ENCODE data around the gene FOXK2. TPM values are rescaled to one million over a fixed set of nuclear protein-coding genes. Genes with fewer than 3 reads are reported as not detected.

The FOXK2 gene
- total RNA-seq, 1 experiment from 2014 or later, result 57.7 TPM

- ChIA-PET CTCF (interaction anchor here (1.3 kb wide), 1 partner anchor 153 kb away, joined by 3 read pairs; no protein-coding TSS in a partner anchor), POLR2A (no interaction called here)
- no peak for ATAC-seq
- no peaks in the 10 kb centered on the region for H3K4me1 Mint-ChIP-seq
- H3K9me3 Mint-ChIP-seq, result peaks cover 3% of the 10 kb centered on the region
- DNase-seq (ENCODE audit: low spot score), result no peak
- TF ChIP-seq NFYB (CRISPR knock-in tag; conservative IDR thresholded peaks at IDR 0.05; ENCODE audit: low read depth) (no peak), ARID4B (CRISPR knock-in tag; IDR thresholded peaks at IDR 0.05; ENCODE audit: borderline replicate concordance) (no peak), E2F5 (CRISPR knock-in tag; IDR thresholded peaks at IDR 0.05) (no peak), NR1H2 (CRISPR knock-in tag; IDR thresholded peaks at IDR 0.05) (no peak), ZNF396 (CRISPR knock-in tag; IDR thresholded peaks at IDR 0.05; ENCODE audit: borderline replicate concordance) (no peak), CREB1 (CRISPR knock-in tag; IDR thresholded peaks at IDR 0.05) (no peak), ZNF121 (CRISPR knock-in tag; IDR thresholded peaks at IDR 0.05) (no peak), E2F1 (CRISPR knock-in tag; IDR thresholded peaks at IDR 0.05) (no peak), ZNF281 (CRISPR knock-in tag; IDR thresholded peaks at IDR 0.05) (no peak), ATF1 (CRISPR knock-in tag; IDR thresholded peaks at IDR 0.05) (no peak), NR2C2 (CRISPR knock-in tag; IDR thresholded peaks at IDR 0.05) (no peak), ZNF263 (CRISPR knock-in tag; IDR thresholded peaks at IDR 0.05; ENCODE audit: low read depth) (no peak), SMAD3 (CRISPR knock-in tag; IDR thresholded peaks at IDR 0.05; ENCODE audit: borderline replicate concordance) (no peak)
- H3K27me3 Mint-ChIP-seq (ENCODE audit: low read depth), result no peaks in the 10 kb centered on the region
- H3K27ac Mint-ChIP-seq, result no peak overlapping the region
- peaks cover 42% of the 10 kb centered on the region for H3K36me3 Mint-ChIP-seq
- H3K4me3 Mint-ChIP-seq, result no peak overlapping the region
Measured at GRCh38 chr17:82474223-82475010, 45.1 kb upstream of the FOXK2 start.

GRCh38 chr17:82475458-82475857 lies 44.1 kb upstream of the FOXK2 start:
- ATAC-seq, result no peak

More at GRCh38 chr17:82475458-82475857, 44.1 kb upstream of the FOXK2 start:
- CTCF ChIA-PET, result interaction anchor here (1.0 kb wide), 1 partner anchor 239 kb away, joined by 3 read pairs; no protein-coding TSS in a partner anchor
- no peak for DNase-seq (ENCODE audit: low spot score)
- Mint-ChIP-seq H3K36me3 (peaks cover 41% of the 10 kb centered on the region), H3K4me3 (no peak overlapping the region), H3K4me1 (no peaks in the 10 kb centered on the region), H3K9me3 (no peaks in the 10 kb centered on the region), H3K27ac (no peak overlapping the region; the same call in 1 of the 2 replicates), H3K27me3 (ENCODE audit: low read depth) (no peaks in the 10 kb centered on the region)
- TF ChIP-seq ZBTB21 (CRISPR knock-in tag; IDR thresholded peaks at IDR 0.05; ENCODE audit: borderline replicate concordance), result no peak
- TF ChIP-seq FOXP1 (CRISPR knock-in tag; IDR thresholded peaks at IDR 0.05; ENCODE audit: borderline replicate concordance), result no peak
- no peak for TF ChIP-seq GABPB1 (CRISPR knock-in tag; IDR thresholded peaks at IDR 0.05)
- no peak for TF ChIP-seq SOX15 (CRISPR knock-in tag; IDR thresholded peaks at IDR 0.05)
- no peak for TF ChIP-seq ZNF512 (CRISPR knock-in tag; IDR thresholded peaks at IDR 0.05; ENCODE audit: borderline replicate concordance)
- no peak for TF ChIP-seq ZMAT4 (CRISPR knock-in tag; IDR thresholded peaks at IDR 0.05)
- no peak for TF ChIP-seq MLX (CRISPR knock-in tag; IDR thresholded peaks at IDR 0.05)
- POLR2A ChIA-PET, result no interaction called here

Data from WTC11 (cell line).